AG10803 (cell line): ENCODE results near the gene ZNRD2.

Experiments used
- DNase-seq: peaks from one replicate; pipeline ENCODE4 v3.0.0; 2010; ENCODE audit warnings: low read depth
- H3K4me3 ChIP-seq: 2 replicates; pipeline ENCODE4 v1.5.1; 2011; ENCODE audit warnings: mild to moderate bottlenecking, low read length, control low read depth
- CTCF ChIP-seq: conservative IDR thresholded peaks from 2 replicates; pipeline ENCODE4 v1.5.1; 2011; ENCODE audit warnings: mild to moderate bottlenecking, low read length, control low read depth, inconsistent platforms

The ZNRD2 gene

GRCh38 chr11:65536412-65537295, 33.6 kb upstream of the ZNRD2 start:
- no peak for TF ChIP-seq CTCF
- DNase-seq: no peak
- no peak overlapping the region for H3K4me3 ChIP-seq

GRCh38 chr11:65537296-65537597, 33.0 kb upstream of the ZNRD2 start:
- no peak for TF ChIP-seq CTCF
- no peak overlapping the region for H3K4me3 ChIP-seq
- DNase-seq: no peak

GRCh38 chr11:65537620-65538231, 32.6 kb upstream of the ZNRD2 start:
- no peak for DNase-seq
- TF ChIP-seq CTCF: no peak
- no peak overlapping the region for H3K4me3 ChIP-seq

GRCh38 chr11:65538232-65538914, 31.9 kb upstream of the ZNRD2 start:
- no peak for DNase-seq
- no peak for TF ChIP-seq CTCF
- H3K4me3 ChIP-seq: no peak overlapping the region

- no peak overlapping the region for H3K4me3 ChIP-seq
- no peak for DNase-seq
Observed at GRCh38 chr11:65538915-65539743, 31.1 kb upstream of the ZNRD2 start.

More at GRCh38 chr11:65538915-65539743, 31.1 kb upstream of the ZNRD2 start:
- no peak for TF ChIP-seq CTCF
